Epithelial cell of prostate (primary cell): ENCODE measurements around the gene RPL12.

Experiments
- DNase-seq: peaks from one replicate; pipeline ENCODE4 v3.0.0-alpha.2; 2011; ENCODE audit warnings: low read depth, low spot score
- H3K27ac ChIP-seq: fragments of 450-650 bp; 2 replicates; pipeline ENCODE4 v1.5.1; 2017; ENCODE audit warnings: mild to moderate bottlenecking

RPL12 gene

DNA sequence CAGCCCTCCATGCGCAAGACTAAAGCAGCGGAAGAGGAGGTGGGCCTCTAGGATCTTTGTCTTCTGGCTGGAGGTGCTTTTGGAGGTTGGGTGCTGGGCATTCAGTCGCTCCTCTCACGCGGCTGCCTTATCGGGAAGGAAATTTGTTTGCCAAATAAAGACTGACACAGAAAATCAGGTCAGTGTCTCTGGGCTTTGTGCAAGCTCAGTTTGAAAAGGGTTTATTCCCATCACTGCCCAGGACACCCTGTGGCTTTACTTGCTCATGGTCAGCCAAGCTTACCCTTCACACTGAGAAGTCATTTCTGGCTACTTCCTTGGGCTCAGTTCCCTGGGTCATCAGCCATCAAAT lies 43.7 kb downstream of the RPL12 start:
- H3K27ac ChIP-seq, result no peak overlapping the region
- DNase-seq, result no peak

DNA sequence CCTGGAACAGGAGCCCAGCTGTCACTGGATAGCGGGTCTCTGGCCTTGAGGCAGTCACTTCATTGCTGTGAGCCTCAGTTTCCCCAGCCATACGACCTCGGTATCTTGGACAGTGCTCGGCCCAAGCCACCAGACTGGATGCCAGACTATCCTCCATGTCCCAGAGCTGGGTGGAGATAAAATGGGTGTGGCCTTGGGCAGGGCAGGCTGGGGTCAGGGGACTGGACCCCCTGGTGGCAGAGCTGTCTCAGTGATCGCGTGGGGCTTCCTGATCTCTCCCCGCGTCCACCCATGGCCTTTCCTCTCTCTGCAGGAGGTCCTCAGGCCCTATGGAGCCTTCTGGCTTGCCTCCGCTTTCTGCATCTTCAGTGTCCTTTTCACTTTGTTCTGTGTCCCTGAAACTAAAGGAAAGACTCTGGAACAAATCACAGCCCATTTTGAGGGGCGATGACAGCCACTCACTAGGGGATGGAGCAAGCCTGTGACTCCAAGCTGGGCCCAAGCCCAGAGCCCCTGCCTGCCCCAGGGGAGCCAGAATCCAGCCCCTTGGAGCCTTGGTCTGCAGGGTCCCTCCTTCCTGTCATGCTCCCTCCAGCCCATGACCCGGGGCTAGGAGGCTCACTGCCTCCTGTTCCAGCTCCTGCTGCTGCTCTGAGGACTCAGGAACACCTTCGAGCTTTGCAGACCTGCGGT lies 44.3 kb downstream of the RPL12 start:
- H3K27ac ChIP-seq, result no peak overlapping the region
- DNase-seq, result no peak

DNA sequence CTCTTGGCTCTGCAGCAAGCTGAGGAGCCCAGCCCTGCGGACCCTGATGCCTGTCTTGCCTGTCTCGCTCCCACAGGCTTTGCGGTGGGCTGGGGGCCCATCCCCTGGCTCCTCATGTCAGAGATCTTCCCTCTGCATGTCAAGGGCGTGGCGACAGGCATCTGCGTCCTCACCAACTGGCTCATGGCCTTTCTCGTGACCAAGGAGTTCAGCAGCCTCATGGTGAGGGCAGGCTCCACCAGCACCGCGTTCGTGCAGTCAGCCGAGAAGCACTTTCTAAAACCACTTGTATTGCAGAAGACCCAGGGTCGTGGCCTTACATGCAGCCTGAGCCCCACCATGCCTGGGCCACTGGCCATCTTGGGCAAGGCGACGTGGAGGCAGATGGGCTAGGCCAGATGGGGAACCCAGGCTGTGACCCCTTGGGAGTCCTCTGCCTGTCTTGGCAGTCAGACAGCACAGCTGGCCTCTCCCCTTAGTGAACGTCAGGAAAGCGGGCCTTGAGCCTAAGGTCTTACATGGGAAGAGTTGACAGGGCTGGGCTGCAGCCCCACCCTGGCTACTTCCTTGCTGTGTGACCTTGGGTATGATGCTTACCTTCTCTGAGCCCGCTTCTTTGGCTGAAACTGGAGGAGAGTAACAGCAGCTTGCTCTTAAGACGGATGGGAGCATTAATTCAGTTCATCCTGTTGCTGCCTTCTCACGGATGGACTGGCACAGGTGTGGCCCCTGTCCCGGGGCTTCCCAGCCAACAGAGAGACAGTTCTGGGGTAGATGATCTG lies 45.7 kb downstream of the RPL12 start:
- no peak overlapping the region for H3K27ac ChIP-seq
- DNase-seq, result no peak

DNA sequence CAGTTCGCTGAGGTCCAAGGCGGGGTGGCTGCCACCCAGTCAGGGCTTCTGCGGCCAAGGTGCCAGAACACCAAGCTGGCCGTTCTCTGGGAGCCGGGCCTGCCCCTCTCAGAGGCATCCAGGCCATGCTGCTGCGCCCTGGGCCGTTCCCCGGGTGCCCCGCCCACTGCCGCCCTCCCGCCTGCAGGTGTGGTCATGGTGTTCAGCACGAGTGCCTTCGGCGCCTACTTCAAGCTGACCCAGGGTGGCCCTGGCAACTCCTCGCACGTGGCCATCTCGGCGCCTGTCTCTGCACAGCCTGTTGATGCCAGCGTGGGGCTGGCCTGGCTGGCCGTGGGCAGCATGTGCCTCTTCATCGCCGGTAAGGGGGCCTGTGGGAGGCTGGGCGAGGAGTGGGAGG lies 46.6 kb downstream of the RPL12 start:
- H3K27ac ChIP-seq, result no peak overlapping the region
- DNase-seq, result no peak

DNA sequence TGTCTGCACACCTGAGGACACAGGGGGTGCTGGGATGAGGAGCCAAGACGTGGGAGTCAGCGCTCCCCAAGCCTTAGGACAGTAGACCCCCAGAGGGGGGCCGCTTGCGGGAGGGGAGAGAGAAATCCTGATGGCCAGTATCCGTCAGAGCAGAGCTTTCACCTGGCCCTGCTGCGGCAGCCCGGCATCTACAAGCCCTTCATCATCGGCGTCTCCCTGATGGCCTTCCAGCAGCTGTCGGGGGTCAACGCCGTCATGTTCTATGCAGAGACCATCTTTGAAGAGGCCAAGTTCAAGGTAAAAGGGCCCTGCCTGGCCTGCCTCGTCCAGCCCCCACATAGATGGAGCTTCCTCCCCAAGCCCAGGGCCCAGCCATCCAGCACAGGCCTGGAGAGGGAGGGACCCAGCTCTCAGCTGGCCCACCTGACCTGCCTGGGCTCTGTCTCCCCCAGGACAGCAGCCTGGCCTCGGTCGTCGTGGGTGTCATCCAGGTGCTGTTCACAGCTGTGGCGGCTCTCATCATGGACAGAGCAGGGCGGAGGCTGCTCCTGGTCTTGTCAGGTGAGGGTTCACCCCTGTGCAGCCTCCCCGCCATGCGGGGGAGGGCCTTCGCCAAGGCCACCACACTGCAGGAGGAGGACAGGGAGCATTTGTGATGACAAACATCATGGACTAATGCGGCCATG lies 47.6 kb downstream of the RPL12 start:
- no peak overlapping the region for H3K27ac ChIP-seq
- DNase-seq, result no peak

DNA sequence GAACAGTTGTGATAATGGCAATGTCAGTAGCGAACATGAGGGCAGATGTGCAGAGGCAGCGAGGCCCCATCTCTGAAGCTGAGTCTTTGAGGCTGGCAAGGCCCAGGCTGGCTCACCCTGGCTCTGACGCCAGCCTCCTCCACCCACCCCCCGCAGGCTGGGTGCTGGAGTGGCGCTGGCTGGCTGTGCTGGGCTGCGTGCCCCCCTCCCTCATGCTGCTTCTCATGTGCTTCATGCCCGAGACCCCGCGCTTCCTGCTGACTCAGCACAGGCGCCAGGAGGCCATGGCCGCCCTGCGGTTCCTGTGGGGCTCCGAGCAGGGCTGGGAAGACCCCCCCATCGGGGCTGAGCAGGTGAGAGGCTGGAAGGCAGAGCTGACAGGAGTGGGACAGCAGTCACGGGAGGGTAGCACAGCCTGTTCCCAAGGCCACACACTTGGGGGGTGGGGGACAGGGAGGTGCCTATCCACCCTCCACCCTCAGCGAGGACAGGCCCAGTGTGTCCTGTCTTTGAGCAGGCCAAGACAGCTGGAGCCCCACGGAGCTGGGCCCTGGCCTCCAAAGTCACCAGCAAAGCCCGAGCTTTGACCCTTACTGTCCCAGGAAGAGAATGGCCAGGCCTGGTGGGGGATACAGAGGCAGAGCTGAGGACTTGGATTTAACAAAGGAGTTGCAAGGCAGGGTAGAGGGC lies 48.7 kb downstream of the RPL12 start:
- no peak overlapping the region for H3K27ac ChIP-seq
- DNase-seq, result no peak

DNA sequence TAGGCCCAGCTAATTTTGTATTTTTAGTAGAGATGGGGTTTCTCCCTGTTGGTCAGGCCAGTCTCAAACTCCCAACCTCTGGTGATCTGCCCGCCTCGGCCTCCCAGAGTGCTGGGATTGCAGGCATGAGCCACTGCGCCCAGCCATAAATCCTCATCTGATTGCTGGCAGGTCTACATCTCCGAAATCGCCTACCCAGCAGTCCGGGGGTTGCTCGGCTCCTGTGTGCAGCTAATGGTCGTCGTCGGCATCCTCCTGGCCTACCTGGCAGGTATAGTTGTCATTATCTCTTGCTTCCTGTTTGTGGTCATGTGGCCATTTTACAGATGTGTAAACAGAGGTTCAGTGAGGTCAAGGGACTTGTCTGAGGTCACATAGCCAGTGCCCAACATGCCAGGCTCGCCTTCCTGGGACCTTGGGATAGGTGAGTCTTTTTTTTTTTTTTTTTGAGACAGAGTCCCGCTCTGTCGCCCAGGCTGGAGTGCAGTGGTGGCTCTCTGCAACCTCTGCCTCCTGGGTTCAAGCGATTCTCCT lies 51.4 kb downstream of the RPL12 start:
- H3K27ac ChIP-seq, result no peak overlapping the region
- no peak for DNase-seq

DNA sequence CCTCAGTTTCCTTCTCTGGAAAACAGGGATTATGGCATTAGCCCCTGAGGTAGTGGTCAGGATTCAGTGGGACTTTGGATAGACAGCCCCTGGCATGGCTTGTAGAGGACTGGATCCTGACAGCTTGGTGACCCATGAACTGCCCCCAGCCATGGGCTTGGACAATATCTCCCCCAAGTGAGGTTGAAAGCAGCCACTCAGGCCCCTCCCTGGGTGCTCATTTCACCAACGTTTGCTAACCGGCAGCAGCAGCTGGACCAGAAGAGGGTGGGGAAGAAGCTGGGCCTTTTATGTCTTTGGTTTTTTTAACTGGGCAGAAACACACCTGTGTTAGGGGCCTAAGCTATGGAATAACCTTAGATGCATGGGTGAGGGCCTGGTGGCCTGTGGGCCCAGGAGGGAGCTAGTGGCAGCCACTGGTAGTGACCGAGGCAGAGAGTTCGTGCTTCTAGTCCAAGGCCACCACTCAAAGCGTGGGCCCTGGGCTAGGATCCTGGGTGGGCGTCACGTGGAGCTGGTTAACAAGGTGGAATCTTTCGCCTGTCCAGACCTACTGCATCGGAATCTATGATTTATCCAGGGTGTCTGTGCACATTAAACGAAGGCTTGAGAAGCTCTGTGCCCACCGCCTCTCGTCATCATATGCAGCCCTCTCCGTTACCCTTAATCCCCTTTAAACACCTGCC lies 52.3 kb downstream of the RPL12 start:
- no peak overlapping the region for H3K27ac ChIP-seq
- DNase-seq, result no peak

DNA sequence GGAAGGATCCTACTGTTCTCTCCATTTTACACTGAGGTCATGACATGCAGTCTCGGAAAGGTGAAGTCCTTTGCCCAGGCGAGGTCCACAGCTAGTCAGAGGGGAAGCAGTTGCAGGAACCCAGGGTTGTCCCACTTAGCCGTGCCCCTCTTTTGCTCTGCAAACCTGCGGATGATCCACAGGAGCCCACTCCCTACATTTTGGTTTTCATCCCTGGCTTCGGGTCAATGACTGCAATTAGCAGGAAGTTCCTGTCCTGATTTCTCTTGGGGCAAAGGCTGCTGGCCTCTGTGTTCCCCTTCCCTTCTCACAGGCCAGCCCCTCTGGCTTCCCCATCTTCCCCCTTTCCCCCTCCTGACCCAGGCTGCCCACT lies 52.9 kb downstream of the RPL12 start:
- no peak for DNase-seq
- H3K27ac ChIP-seq, result no peak overlapping the region
